GM13976 (cell line): ENCODE results near the gene MMAB.

ENCODE experiments used
- DNase-seq: peaks from one replicate; pipeline ENCODE4 v3.0.0; 2012; ENCODE audit warnings: low spot score
- in situ Hi-C: fragments of 300-500 bp; cut with MboI; formaldehyde crosslinking; loops from one replicate; pipeline ENCODE4 v1.12.0; 2022; ENCODE audit warnings: low sequenced_read_pairs, mixed read lengths, inconsistent platforms; ENCODE audit not compliant: unreplicated experiment
- TF ChIP-seq, protein P1 (sequence below): IDR thresholded peaks from 2 replicates; pipeline ENCODE4 v1.5.1; 2012; ENCODE audit warnings: borderline replicate concordance, mild to moderate bottlenecking; ENCODE audit not compliant: insufficient read depth; ENCODE audit errors: extremely low read depth, missing control alignments, control extremely low read depth

The MMAB gene

DNA sequence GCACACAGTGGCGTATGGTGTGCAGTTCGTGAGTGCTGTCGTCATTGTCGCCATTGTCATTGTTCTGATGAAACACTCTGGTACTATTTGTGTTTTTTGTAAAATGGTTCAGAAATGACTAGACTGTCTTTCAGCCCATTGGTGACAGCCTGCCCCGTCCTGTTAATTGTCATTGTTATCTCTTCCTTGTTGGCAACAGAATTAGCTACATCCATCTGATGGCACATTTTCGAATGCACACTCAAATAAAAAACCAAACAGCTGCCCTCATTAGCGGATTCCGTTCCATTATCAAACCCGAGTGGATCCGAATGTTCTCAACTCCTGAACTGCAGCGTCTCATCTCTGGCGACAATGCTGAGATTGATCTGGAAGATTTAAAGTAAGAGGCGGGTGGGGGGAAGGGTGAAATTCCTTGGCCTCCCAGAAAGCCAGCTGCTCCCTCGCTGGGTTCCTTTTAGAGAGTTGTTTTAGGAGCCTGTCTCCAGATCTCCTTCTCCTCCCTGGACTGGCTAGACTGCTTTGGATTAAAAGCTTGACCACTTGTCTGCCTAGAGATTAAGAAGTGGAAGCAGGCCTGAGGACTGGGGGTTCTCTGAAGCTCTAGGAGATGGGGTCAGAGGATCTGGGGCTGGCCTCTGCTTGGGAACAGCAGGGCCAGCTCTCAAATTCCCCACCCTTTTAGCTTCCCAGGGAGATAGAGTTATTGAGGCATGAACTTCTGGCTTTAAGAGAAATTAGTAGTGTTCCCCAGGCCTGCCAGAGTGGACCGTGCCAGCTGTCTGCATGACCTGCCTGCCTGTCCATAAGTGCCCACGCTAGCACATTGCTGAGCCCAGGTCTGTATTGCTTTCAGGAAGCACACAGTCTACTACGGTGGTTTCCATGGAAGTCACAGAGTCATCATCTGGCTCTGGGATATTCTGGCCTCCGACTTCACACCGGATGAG is 43.3 kb downstream of the MMAB start:
- DNase-seq: no peak
- in situ Hi-C loops: no loop called here
- TF ChIP-seq, protein P1, sequence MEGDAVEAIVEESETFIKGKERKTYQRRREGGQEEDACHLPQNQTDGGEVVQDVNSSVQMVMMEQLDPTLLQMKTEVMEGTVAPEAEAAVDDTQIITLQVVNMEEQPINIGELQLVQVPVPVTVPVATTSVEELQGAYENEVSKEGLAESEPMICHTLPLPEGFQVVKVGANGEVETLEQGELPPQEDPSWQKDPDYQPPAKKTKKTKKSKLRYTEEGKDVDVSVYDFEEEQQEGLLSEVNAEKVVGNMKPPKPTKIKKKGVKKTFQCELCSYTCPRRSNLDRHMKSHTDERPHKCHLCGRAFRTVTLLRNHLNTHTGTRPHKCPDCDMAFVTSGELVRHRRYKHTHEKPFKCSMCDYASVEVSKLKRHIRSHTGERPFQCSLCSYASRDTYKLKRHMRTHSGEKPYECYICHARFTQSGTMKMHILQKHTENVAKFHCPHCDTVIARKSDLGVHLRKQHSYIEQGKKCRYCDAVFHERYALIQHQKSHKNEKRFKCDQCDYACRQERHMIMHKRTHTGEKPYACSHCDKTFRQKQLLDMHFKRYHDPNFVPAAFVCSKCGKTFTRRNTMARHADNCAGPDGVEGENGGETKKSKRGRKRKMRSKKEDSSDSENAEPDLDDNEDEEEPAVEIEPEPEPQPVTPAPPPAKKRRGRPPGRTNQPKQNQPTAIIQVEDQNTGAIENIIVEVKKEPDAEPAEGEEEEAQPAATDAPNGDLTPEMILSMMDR: no peak

DNA sequence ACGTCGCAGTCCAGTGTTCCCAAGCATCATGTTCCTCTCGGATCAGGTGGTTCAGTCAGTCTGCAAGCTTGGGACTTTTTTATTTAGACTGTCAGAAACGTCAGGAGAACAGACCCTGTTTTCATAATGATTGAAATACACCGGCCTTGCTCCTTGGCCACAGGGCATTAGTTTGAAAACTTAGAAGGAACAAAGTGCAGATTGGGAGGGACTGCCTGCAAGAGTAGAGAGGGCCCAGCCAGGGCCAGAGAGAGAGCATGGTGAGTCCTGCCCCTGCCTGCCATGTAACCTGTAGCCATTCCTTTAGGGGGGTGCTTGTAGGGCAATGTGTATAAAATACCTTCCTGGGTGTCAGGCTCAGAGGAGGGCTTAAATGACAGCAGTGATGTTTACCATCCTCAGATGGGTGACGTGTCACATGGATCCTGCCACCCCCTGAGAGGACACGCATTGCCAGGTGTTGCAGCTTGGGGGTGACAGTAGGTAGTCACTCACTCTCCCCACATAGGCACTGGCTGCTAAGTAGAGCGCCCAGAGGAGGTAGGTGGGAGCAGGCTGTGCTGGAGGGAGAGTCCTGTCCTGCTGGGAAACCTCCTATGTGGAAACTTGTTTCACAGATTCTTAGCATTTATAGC is 45.7 kb downstream of the MMAB start:
- in situ Hi-C loops: no loop called here
- TF ChIP-seq, protein P1: no peak
- no peak for DNase-seq

DNA sequence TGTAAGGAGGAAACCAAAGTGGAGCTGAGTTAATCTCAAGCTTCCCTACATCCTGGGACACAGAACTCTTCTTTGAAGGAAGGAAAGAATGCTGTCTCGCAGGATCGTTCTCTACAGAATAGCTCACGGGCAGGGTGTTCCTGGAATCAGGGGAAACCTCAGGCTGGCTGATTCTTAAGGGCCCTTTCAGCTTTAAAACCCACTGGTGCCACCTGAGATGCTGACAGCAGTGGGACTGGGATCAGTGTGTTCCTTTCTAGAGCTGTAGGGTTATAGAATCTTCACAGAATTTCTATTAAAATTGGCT is 48.1 kb downstream of the MMAB start:
- TF ChIP-seq, protein P1: no peak

DNA sequence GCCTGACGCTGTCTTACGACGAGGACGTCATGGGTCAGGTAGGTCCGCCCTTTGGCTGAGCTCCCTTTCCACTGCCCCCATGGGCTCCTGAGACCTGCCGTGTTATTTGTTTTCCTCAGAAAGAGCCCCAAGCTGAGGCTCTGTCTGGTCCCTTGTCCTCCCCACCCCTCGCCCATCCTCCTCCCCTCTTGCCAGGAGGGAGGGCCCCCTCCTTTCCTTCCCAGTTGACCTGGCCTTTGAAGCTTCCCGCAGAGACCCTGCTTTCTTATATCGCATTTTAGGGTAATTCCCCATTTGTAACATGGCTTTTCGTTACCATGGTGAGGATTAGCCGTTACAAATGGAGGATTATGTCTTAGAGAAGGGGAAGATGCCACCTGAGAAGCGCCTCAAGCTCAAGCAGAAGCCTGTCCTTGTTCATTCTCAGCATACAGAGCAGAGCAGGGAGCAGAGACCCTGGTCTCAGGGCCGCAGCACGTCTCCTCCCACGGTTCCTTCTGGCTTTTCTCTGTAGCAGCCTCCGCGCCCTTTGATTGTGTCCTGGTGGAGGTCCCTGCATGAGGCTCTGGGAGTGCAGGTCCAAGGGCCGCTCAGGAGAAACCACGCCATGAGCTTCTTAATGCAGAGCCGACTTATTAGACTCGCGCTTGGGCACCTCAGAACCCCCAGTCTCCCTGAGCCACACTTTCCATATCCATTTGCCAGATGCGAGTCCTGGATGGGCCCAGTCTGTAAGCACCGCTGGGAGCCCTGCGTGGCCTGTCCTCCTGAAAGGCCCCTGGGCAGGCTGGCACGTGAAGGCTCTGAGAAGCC is 48.6 kb downstream of the MMAB start:
- DNase-seq: no peak
- TF ChIP-seq, protein P1: no peak
- in situ Hi-C loops: no loop called here

More for the DNA sequence above, 48.1 kb downstream of the MMAB start:
- in situ Hi-C loops: no loop called here
- no peak for DNase-seq

DNA sequence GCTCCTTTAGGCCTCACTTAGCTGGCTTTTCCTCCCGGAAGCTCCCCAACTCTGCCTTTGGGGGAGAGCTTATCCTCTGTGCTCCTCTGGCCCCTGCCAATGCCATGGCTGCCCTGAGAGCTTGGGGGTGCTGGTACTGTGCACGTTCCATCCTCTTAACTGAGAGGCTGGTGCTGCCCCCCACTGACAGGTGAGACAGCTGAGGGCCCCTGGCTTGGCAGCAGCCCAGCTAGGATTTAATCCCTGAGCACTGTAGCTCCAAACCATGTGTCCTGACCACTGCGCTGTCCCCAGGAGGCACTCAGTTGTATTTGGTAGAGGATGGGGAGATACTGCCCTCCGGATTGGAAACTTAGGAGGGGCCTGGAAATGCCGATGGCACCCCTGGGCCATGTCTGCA is 49.8 kb downstream of the MMAB start:
- no peak for DNase-seq
- TF ChIP-seq, protein P1: no peak
- in situ Hi-C loops: no loop called here

DNA sequence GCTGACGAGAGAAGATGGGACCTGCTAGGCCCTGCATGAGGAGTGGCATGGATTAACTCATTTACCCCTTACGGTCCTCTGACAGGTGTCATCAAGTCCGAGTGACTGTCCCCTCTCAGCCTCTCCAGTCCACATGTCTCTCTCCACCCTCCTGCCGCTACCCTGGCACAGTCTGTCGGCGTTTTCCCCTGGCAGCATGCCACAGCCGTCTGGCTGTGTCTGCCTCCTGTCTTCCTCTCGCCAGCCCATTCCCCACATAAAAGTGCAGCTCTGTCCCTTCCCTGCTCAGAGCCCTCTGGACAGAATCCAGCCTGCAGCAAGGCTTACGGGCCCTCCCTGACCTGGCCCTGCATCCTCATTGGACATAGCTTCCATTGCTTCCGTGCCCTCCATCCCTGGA is 50.2 kb downstream of the MMAB start:
- no peak for DNase-seq

More for the DNA sequence above, 50.2 kb downstream of the MMAB start:
- TF ChIP-seq, protein P1: no peak
- in situ Hi-C loops: no loop called here
